PC-9 (cell line): ENCODE measurements around the gene UGT2B7. TPM values are rescaled to one million over a fixed set of nuclear protein-coding genes. Genes with fewer than 3 reads are reported as not detected.

Experiments
- BruUV-seq: library from RNA; stranded (reverse); fragments of 400-500 nt; replicated peaks from 2 replicates; lab custom pipeline; 2021; lab: Mats Ljungman, UMichigan
- CTCF ChIA-PET: fragments of 300-600 bp; sonication (Branson Sonifier 250); formaldehyde crosslinking; loops from one replicate; lab custom pipeline; 2022; ENCODE audit warnings: antibody characterized with exemption; lab: Charles Lee
- POLR2A ChIA-PET: fragments of 300-600 bp; sonication (Branson Sonifier 250); formaldehyde crosslinking; loops from one replicate; lab custom pipeline; 2022; ENCODE audit warnings: antibody characterized with exemption; ENCODE audit not compliant: unreplicated experiment; lab: Charles Lee
- DNase-seq, 2 experiments: peaks; one replicate each; pipeline versions ENCODE4 v3.0.0 to v3.0.0-alpha.2; 2015 to 2022; ENCODE audit warnings: mixed read lengths in 1 of 2
- H2AFZ ChIP-seq: fragments of 200-600 bp; sonication (generic); 2 replicates; pipeline ENCODE4 v1.8.1; 2017; ENCODE audit warnings: antibody characterized with exemption
- H3F3A ChIP-seq: fragments of 200-600 bp; sonication (generic); 2 replicates; pipeline ENCODE4 v1.8.1; 2017; ENCODE audit warnings: antibody characterized with exemption, mild to moderate bottlenecking, low read depth; ENCODE audit not compliant: insufficient read depth
- H3K27ac ChIP-seq: fragments of 200-600 bp; sonication (generic); 2 replicates; pipeline ENCODE4 v1.6.1; 2016; ENCODE audit warnings: mixed run types
- H3K27me3 ChIP-seq: fragments of 200-600 bp; sonication (generic); 2 replicates; pipeline ENCODE4 v1.6.1; 2016; ENCODE audit warnings: low read depth, mixed run types; ENCODE audit not compliant: insufficient read depth
- H3K36me3 ChIP-seq: fragments of 200-600 bp; sonication (generic); 2 replicates; pipeline ENCODE4 v1.6.1; 2016; ENCODE audit warnings: low read depth, mixed run types
- H3K4me1 ChIP-seq: fragments of 200-600 bp; sonication (generic); replicated peaks from 2 replicates; pipeline ENCODE4 v1.6.1; 2016; ENCODE audit warnings: mixed run types; ENCODE audit not compliant: insufficient read depth
- H3K4me2 ChIP-seq: fragments of 200-600 bp; sonication (generic); 2 replicates; pipeline ENCODE4 v1.6.1; 2017; ENCODE audit warnings: mixed run types
- H3K4me3 ChIP-seq: fragments of 200-600 bp; sonication (generic); 2 replicates; pipeline ENCODE4 v1.6.1; 2016; ENCODE audit warnings: mixed run types
- H3K79me2 ChIP-seq: fragments of 200-600 bp; sonication (generic); 2 replicates; pipeline ENCODE4 v1.6.1; 2017; ENCODE audit warnings: low read depth, mixed run types
- H3K9me2 ChIP-seq: fragments of 200-600 bp; sonication (generic); 2 replicates; pipeline ENCODE4 v1.8.1; 2017; ENCODE audit warnings: mild to moderate bottlenecking; ENCODE audit not compliant: insufficient read depth
- H3K9me3 ChIP-seq: fragments of 200-600 bp; sonication (generic); 2 replicates; pipeline ENCODE4 v1.8.1; 2016; ENCODE audit warnings: low read depth; ENCODE audit not compliant: insufficient read depth
- H4K20me1 ChIP-seq: fragments of 200-600 bp; sonication (generic); 2 replicates; pipeline ENCODE4 v1.8.1; 2017; ENCODE audit not compliant: insufficient read depth
- CTCF ChIP-seq: fragments of 200-600 bp; sonication (generic); conservative IDR thresholded peaks from 2 replicates; pipeline ENCODE4 v1.6.1; 2017; ENCODE audit warnings: mixed run types, antibody characterized with exemption, mild to moderate bottlenecking, moderate library complexity
- EZH2 ChIP-seq: fragments of 200-600 bp; sonication (generic); IDR thresholded peaks from 2 replicates; pipeline ENCODE4 v1.8.0; 2017; ENCODE audit warnings: antibody characterized with exemption, low read depth
- intact Hi-C: fragments of 100-400 bp; cut with micrococcal nuclease; formaldehyde crosslinking; loops from one replicate; pipeline ENCODE4 v1.10.0; 2022; ENCODE audit not compliant: unreplicated experiment
- total RNA-seq: library from RNA; stranded (reverse); gene quantifications from 2 replicates; pipeline ENCODE4 v1.2.3, GENCODE V29; 2021

The UGT2B7 gene
- total RNA-seq, 1 experiment from 2014 or later, result not detected

- no peak overlapping the region for H3K4me2 ChIP-seq
- intact Hi-C loops, result no loop called here
- no peaks in the 10 kb centered on the region; the same call in 1 of the 2 replicates for H3K9me2 ChIP-seq
- H3K9me3 ChIP-seq, result no peaks in the 10 kb centered on the region
- H3K36me3 ChIP-seq, result no peaks in the 10 kb centered on the region
- H3K27ac ChIP-seq, result no peak overlapping the region
- no peak overlapping the region for H2AFZ ChIP-seq
- POLR2A ChIA-PET, result no interaction called here
- H3K79me2 ChIP-seq, result no peaks in the 10 kb centered on the region
- CTCF ChIA-PET, result no interaction called here
- BruUV-seq, result no TSS peak
- no peaks in the 10 kb centered on the region for H3F3A ChIP-seq
- H4K20me1 ChIP-seq, result no peaks in the 10 kb centered on the region
- no peak overlapping the region for H3K4me3 ChIP-seq
- no peak for TF ChIP-seq CTCF
- no peak for TF ChIP-seq EZH2
- H3K27me3 ChIP-seq, result no peaks in the 10 kb centered on the region
- H3K4me1 ChIP-seq, result no peaks in the 10 kb centered on the region
- DNase-seq, result no peak
These were observed 26.2 kb downstream of the UGT2B7 start for GRCh38 chr4:69122476-69122875.

GRCh38 chr4:69124941-69125340 is 28.7 kb downstream of the UGT2B7 start:
- DNase-seq, result no peak
- Histone ChIP-seq H3K9me3 (no peaks in the 10 kb centered on the region), H3F3A (no peaks in the 10 kb centered on the region), H3K4me2 (no peak overlapping the region), H3K4me1 (no peaks in the 10 kb centered on the region), H3K79me2 (no peaks in the 10 kb centered on the region), H3K36me3 (no peaks in the 10 kb centered on the region), H3K27me3 (no peaks in the 10 kb centered on the region), H3K9me2 (no peaks in the 10 kb centered on the region), H3K27ac (no peak overlapping the region), H2AFZ (no peak overlapping the region), H4K20me1 (no peaks in the 10 kb centered on the region), H3K4me3 (no peak overlapping the region)
- BruUV-seq, result no TSS peak
- intact Hi-C loops, result no loop called here
- CTCF ChIA-PET, result no interaction called here
- TF ChIP-seq CTCF (no peak), EZH2 (no peak)
- POLR2A ChIA-PET, result no interaction called here

GRCh38 chr4:69126024-69126423 is 29.8 kb downstream of the UGT2B7 start:
- no peak for DNase-seq
- no peak overlapping the region for H2AFZ ChIP-seq
- intact Hi-C loops, result no loop called here
- H3K79me2 ChIP-seq, result no peaks in the 10 kb centered on the region
- no peaks in the 10 kb centered on the region for H4K20me1 ChIP-seq
- no peaks in the 10 kb centered on the region for H3K9me3 ChIP-seq
- no peak overlapping the region for H3K4me2 ChIP-seq
- ChIA-PET POLR2A (interaction anchor here (0.7 kb wide), 1 partner anchor 180 kb away, joined by 5 read pairs; no protein-coding TSS in a partner anchor), CTCF (no interaction called here)
- H3K27me3 ChIP-seq, result no peaks in the 10 kb centered on the region
- H3K27ac ChIP-seq, result no peak overlapping the region
- BruUV-seq, result no TSS peak
- TF ChIP-seq EZH2 (no peak), CTCF (no peak)
- H3K9me2 ChIP-seq, result no peaks in the 10 kb centered on the region
- no peaks in the 10 kb centered on the region for H3K36me3 ChIP-seq
- no peaks in the 10 kb centered on the region for H3K4me1 ChIP-seq
- no peak overlapping the region for H3K4me3 ChIP-seq
- H3F3A ChIP-seq, result no peaks in the 10 kb centered on the region
